GM19193 (cell line): ENCODE data around the gene CYP27A1.

Experiments used
- POLR2A ChIP-seq: IDR thresholded peaks from 4 replicates; pipeline ENCODE4 v1.6.1; 2011; ENCODE audit not compliant: insufficient read depth, insufficient read length; ENCODE audit errors: extremely low read depth

CYP27A1 gene

DNA sequence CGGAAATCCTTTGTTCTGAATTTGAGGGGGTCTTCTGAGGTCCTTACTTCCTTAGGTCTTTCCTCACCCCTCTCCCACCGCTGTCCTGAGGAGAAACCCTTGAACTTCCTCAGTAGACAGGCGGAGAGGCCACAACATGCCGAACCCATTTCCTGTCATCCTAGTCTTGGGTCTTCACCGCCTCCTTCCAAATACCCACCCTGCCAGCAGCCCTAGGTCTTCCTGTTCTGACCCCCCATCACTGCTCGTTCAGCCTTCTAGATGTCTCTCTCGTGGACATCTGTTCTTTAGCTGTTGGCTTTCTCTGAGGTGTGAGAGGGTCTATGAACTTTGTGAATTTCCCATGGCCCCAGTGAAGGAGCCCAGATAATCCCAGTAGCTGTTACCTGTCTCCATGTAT lies 27.2 kb upstream of the CYP27A1 start:
- no peak for TF ChIP-seq POLR2A

DNA sequence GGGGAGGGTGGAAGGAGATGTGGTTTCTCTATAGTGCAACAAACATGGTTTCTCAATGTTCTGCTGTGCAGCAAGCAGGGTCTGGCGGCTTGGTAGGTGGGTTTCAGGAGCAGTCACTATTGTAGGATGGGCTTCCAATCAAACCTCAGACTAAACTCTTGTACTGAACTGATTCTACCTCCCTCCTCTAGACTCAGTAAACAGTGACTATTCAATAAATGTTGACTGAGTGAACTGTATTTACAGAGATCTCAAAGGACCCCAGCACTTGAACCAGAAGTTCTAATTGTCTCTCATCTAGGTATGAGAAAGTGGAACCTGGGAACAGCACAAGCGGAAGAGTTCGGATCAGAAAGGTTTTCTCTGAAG lies 26.8 kb upstream of the CYP27A1 start:
- TF ChIP-seq POLR2A = no peak

DNA sequence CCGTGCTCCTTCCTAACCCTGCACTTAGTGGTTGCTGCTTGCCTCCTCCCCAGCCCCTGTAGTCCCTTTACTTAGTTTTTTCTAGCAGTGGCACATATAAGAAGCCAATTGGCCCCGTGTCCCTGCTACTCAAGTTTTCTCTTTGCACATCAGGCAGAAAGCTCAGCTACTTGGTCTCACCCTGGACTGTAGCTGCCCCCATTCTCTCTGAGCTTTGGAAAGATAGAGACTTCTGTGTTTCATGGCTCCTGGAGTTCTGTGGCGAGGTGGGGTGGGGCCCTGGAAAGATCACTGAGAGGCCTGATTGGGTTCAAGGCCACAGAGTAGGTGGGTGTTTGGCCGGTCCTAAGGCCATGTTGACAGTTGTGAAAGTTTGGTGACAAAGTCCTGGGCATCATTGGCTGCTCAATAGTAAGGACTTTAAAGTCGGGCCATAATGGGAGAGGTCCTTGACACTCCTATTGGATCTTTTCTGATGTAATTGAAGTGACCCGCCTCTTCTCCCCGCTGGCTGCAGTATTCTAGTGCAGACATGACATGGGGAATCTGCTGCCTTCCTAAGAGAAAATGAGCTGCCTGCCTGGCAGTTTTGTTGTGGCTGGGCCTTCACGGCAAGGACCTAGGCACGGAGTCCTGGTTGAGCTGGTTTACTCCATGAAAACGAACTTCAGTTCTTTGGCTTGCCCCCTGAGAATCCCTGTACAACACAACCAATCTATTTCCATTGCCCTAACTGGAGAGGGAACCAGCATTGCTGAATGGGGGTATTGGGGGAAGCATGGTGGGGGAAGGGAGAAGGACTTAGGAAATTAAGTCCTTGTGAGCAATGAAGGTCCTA lies 26.2 kb upstream of the CYP27A1 start:
- no peak for TF ChIP-seq POLR2A

DNA sequence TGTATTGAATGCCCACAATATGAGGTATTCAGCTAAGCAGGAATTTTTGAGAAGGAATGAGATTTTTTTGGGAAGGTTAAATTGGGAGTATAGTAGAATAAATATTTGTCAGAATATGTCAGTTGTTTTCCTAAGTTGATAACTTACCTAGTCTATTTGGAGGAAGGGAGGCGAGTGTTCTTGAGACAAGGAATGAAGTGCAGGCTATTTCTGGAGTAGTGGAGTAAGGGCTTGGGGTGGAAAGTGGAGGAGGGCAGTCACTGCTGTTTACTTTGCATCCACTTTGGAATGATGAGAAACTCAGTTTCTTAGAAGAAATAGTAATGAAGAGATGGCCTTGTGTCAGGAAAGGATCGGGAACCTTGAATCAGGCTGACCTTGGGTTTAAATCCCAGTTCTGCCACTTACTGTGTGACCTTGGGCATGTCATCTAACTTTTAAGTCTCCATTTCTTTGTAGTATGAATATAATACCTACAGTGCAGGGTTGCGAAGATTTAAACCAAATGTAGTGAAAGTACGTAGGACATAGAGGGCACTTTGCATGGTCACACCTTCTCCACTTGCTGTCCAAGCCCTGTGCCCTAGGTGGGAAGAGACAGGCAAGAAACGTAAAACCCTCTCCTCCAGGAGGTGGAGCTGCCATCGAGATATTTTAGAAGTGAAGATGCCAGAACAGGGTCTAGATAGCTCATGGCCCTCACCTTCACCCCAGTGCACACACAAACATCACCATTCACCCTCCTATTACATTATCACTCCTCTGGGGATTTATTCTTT lies 25.2 kb upstream of the CYP27A1 start:
- no peak for TF ChIP-seq POLR2A

DNA sequence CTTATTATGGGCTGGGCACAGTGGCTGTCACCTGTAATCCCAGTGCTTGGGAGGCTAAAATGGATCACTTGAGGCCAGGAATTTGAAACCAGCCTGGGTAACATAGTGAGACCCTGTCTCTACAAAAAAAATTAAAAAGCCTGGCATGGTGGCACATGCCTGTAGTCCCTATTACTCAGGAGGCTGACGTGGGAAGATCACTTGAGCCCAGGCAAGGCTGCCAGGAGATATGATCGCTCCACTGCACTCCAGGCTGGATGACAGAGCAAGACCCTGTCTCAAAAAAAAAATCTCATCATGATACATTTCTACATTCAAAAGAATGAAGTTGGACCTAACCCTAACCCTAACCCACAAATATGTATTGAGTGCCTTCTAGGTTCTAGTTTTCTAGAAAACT lies 20.2 kb upstream of the CYP27A1 start:
- no peak for TF ChIP-seq POLR2A

DNA sequence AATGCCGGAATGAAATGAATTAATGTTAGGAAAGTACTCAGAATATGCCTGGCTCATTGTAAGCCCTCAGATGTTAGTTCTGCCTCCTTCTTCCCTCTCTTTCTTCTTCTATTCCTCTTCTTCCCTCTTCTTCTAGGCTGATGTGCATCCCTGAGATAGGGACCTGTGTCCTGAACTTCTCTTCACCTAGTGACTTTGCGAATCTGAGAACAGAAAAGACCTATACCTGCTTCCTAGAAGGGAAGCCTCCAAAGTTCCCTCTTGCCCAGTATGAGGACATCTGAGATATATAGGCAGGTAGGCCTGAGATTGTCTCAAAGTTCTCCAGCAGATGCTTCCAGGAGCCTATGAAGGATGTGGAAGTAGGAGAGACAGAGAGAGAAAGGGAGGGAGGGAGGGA lies 8.1 kb upstream of the CYP27A1 start:
- no peak for TF ChIP-seq POLR2A

DNA sequence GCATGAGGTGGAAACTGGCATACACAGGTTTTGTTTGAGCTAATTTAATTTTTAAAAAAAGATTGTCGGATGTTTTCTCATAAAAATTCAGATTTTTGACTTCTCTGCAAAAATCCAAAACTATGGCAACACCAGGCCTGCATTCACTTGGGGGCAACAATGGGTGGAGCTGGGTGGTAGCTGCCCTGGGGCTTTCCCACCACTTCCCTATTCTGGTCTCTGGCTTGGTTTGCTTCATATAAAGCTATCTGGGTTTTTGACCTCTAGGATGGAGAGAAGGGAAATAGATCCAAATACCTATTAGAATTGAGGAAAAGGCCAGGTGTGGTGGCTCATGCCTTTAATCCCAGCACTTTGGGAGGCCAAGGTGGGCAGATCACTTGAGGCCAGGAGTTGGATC lies 5.5 kb upstream of the CYP27A1 start:
- no peak for TF ChIP-seq POLR2A

DNA sequence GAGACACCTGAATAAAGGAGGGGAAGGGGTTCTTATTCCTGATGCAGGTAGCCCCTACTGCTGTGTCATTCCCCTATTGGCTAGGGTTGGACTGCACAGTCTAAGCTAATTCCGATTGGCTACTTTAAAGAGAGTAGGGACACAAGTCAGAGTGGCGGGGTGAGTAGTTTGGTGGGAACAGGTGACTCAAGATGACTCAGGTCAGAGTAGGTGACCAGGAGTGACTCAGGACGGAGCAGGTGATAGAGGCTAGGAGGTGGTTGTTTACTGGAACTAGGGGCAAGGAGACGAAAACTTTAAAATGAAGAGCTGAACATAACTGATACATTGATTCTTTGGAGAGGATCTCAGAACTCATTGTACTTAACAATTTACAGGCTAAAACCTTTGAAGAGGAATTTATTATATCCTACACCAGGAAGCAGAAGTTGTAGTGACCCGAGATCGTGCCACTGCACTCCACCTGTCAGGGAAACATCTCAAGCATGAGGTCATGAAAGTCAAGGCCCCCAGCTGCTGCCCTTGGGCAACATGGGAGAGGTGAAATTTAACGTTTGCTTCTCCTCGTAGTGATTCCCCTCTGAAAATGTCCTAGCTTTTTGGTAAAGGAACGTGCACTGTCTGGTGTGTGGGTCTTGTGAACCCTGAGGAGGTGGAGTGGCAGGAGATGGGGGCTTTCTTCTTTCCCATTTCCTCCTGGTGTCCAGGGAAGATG lies 4.5 kb upstream of the CYP27A1 start:
- TF ChIP-seq POLR2A = no peak

DNA sequence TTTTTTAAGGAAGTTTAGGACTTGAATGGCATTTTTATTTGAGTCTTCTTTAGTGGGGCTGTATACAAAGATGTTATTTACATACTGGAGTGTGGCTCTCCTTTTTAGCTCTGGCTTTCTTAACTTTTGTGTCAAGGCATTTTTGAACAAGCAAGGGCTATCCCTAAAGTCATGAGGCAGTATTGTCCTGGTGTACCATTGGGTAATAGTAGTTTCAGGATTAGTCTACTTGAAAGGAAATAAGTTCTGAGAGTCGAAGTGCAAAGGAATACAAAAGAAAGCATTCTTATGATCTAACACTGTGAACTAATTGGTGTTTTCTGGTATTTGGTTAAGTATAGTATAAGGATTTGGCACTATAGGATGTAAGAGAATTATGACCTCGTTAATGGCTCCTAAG lies 1.9 kb upstream of the CYP27A1 start:
- TF ChIP-seq POLR2A = no peak

DNA sequence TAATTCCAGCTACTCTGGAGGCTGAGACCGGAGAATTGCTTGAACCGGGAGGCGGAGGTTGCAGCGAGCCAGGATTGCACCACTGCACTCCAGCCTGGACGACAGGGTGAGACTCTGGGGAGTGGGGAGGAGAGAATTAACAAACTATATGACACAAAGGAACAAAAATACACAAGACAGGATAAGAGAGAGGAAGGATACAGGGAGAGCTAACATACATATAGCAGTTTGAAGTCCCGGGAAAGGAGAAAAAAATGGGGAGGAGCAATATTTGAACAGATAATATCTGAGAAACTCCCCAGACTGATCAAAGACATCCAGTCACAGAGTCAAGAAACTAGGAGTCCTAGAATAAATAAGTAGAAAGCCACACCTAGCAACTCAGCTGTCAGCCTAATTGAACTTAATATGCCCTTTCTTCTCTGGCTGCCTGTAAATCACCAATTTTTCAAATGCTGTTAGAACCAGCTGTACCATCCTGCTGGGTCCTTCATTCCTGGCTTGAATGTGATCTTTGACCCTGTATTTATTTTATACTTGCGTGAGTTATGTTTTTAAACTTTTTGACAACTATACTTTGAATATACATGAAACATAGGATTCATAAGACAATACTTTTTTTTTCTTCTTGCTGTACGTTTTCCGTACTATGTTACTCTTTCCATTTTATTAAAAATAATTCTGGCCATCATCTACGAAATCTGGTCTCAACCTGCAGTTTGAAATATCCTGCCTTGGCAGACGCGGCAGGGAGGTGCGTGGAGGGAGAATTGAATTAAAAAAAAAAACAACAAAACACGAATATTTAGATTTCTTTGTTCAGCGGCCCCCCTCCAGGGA lies 876 bp upstream of the CYP27A1 start:
- no peak for TF ChIP-seq POLR2A

DNA sequence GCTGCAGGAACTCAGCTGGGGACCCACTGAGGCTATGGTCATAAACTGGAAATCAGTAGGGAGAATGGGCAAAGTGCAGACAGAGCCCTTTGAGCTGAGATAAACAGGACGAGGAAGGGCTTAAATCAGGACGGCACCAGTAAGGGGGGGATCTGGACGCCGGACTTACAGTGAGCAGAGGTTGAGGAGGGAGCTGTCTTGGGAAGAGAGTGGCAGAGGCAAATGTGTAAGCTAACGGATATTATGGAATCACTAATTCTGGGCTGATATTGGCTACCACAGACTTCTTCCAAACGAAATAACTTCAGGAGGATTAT lies 539 bp downstream of the CYP27A1 start:
- no peak for TF ChIP-seq POLR2A

DNA sequence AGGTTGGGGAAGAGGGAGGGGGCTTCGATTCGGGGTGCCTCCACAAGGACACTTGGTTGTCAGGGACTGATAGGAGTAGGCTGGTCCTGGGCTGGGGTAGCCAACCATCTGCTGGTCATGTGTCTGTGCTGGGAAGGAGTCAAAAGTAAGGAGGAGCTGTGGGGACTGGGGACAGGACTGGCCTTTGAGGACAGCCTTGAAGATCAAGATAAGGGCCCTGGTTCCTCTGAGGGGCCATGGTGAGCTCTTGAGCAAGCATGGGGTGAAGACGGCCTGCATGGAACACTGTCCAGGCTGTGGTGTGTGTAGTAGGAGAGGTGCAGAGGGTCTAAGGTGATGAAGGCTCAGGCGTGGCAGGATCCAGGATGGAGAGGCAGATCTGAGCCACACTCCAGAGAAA lies 1.7 kb downstream of the CYP27A1 start:
- no peak for TF ChIP-seq POLR2A

DNA sequence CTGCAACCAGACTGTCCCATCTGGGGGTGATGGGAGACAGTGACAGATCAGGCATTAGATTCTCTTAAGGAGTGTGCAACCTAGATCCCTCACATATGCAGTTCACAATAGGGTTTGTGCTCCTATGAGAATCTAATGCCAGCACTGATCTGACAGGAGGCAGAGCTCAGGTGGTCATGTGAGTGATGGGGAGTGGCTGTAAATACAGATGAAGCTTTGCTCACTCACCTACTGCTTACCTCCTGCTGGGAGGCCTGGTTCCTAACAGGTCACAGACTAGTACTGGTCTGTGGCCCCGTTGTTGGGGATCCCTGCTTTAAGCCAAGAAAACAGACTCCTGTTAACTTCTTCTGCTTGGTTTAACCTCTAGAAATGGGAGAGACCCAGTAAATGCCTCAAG lies 3.2 kb downstream of the CYP27A1 start:
- no peak for TF ChIP-seq POLR2A

DNA sequence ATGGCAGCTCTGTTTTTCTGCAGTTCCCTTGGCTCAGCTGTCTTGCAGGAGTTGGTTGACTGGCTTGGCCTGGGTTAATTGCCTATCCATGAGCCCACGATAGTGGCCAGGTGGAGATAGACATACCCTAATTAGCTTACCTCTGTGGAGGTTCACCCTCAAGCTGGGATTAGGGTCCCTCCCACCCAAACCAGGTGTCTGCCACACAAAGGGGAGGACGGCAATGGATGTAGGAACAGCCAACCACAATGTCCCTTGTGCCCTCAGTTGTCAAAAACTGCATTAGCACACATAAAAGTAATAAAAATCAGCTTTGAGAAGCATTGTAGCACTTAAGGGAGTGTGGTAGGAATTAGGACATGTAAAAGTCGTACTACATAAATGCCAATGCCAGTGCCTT lies 4.2 kb downstream of the CYP27A1 start:
- no peak for TF ChIP-seq POLR2A

DNA sequence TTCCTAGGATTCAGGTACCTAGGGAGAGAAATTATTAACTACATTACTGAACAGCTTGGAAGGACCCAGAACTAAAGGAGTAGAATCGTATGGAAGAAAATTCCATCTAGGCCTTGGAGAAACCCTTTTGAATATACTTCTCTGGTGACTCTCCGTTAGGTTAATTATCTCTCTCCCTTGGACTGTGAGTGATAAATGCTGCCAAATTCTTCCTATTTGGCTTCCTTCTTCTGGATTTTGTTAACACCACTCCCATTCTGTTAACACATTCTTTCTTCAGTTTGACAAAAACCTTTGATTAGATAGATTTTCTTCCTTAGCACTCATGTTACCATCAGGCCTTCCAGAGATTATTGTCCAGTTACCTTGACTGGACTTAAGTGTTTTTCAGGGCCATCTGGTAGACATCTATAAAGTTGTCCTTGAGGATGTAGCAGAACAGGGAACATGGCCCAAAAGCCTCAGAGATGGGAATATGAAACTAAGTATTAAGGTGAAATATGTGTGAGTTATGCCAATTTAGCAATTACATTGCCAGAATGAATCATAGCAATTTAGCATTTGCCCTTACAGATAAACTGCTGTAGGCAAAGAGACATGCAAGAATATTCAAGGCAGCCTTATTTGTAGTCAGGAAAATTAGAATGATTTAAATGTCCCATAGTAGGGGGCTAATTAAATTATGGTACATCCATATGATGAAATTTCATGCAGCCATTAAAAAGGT lies 6.7 kb downstream of the CYP27A1 start:
- TF ChIP-seq POLR2A = no peak

DNA sequence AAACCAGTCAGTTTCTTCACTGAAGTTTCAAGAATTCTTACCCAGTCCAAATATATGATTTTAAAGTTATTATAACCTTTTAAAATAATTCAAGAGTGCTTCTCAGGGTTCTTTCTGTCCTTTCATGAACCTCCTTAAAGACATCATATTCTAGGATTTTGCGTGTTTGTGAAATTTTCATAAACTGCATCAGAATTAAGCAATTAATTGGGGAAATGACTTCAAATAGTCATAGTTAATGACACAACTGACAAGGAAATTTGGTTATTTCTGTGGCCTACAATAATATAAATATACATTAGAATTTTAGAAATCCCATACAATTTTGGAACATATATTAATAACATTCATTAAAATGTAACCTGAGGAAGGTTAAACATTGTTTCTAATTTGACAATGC lies 10.5 kb downstream of the CYP27A1 start:
- no peak for TF ChIP-seq POLR2A
